Measurements from ENCODE around the gene XPNPEP1. TPM values are rescaled to one million over a fixed set of nuclear protein-coding genes. Genes with fewer than 3 reads are reported as not detected.

Gene XPNPEP1
- total and polyA plus RNA-seq, 8 donors, result 34.1 to 112 (median 72.8) TPM

DNA sequence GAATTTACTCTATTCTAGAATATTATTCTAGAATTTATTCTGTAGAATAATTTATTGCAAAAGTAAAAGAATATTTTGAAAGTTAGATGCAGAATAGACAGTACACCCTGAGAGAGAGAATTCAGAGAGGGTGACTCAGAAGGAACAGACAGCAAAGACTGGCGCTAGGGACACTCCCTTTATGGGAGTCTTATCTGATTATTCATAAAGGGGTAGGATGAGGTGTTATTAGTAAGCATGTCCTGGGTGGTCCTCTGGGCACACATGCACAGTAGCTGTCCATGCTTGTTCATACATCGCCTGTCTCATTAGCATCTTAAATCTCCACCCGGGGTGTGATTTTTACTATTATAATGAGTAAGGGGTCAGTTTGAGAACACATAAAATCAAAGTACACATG, 100.1 kb downstream of the XPNPEP1 start:
- Histone ChIP-seq H3K4me1 (peaks cover 5 to 23% (median 23%) of the 10 kb centered on the region in 3 donors), H3K4me3 (no peak overlapping the region), H3K27ac (no peak overlapping the region), H3K9me3 (no peaks in the 10 kb centered on the region), H3K36me3 (no peaks in the 10 kb centered on the region), H3K27me3 (no peaks in the 10 kb centered on the region)
- FAIRE-seq (no peak), DNase-seq (no peak), ATAC-seq (no peak)
- WGBS, 2 donors, result 94 to 96% methylated on average over 3 of the region's 3 CpGs
- TF ChIP-seq, protein P1, sequence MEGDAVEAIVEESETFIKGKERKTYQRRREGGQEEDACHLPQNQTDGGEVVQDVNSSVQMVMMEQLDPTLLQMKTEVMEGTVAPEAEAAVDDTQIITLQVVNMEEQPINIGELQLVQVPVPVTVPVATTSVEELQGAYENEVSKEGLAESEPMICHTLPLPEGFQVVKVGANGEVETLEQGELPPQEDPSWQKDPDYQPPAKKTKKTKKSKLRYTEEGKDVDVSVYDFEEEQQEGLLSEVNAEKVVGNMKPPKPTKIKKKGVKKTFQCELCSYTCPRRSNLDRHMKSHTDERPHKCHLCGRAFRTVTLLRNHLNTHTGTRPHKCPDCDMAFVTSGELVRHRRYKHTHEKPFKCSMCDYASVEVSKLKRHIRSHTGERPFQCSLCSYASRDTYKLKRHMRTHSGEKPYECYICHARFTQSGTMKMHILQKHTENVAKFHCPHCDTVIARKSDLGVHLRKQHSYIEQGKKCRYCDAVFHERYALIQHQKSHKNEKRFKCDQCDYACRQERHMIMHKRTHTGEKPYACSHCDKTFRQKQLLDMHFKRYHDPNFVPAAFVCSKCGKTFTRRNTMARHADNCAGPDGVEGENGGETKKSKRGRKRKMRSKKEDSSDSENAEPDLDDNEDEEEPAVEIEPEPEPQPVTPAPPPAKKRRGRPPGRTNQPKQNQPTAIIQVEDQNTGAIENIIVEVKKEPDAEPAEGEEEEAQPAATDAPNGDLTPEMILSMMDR (IDR thresholded peaks at IDR 0.05), result no peak
- intact Hi-C loops (cut with DNase I), result no loop called here

DNA sequence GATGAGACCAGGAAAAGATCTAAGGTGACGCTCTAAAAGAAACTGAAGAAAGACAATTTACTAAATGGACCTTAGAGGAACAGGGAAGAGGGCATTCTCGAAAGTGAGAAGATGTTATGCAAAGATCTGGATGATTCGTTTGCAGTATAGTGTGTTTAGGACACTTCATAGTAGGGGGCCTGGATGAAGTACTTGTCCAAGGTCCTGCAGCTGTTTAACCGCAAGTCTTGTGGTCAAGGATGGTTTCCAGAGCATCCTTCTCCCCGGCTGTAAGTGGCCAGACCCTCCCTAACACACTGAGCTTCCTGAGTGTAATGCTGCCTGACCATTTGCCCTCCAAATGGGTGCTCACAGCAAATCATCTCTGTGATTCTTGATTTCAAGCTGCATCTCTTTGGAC, 101.6 kb downstream of the XPNPEP1 start:
- no peak overlapping the region for H3K27ac ChIP-seq
- no peaks in the 10 kb centered on the region for H3K36me3 ChIP-seq
- TF ChIP-seq, protein P1 (IDR thresholded peaks at IDR 0.05), result no peak
- FAIRE-seq (no peak), ATAC-seq (no peak), DNase-seq (no peak)
- no peaks in the 10 kb centered on the region for H3K27me3 ChIP-seq
- H3K4me1 ChIP-seq, result peaks cover 5 to 23% (median 23%) of the 10 kb centered on the region in 3 donors
- 73 to 78% methylated on average over 5 of the region's 5 CpGs for WGBS, 2 donors
- no peak overlapping the region for H3K4me3 ChIP-seq
- no peaks in the 10 kb centered on the region for H3K9me3 ChIP-seq
- intact Hi-C loops (cut with DNase I), result no loop called here

DNA sequence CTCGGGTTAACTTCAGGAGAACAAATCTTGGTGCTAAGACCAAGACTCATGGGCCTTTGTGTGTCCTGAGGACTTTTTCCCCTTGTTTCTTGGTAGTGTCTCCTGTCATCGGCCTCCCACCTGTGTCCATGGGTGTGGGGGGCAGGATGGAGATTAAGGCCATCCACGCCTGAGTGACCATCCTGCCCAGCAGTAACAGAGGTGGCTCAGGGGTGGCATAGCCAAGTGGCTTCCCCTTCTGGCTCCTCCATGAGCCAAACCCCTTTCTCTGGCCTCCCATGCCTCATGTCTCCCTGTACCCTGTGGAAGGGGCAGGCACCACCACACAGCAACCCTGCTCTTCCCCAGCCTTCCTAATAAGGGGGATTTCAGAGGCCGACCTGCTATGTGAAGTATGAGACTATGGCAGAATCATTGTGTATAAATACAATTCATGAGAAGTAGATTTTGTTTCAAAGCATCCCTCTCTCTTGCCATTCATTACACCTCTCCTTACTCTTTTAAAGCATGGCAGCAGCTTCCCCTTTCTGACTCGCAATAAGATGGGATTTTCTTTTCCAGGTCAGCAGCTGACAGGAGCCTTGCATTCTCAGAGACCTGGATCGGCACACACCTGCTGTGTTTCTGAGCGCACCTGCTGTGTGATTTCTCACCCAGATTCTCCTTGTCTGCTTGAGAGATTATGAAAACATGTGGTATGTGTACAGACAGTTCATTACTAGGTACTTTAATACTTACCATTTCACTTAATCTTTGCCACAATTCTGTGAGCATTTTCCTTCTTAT, 102.5 kb downstream of the XPNPEP1 start:
- no peak overlapping the region for H3K4me3 ChIP-seq
- no peaks in the 10 kb centered on the region for H3K27me3 ChIP-seq
- WGBS, 2 donors, result 41 to 53% methylated on average over 7 of the region's 7 CpGs
- no peak for FAIRE-seq
- peak in 4 of 6 donors; percentile 29 to 70 (median 49) for DNase-seq
- peak overlapping the region in 1 of 4 donors; percentile 28 for H3K27ac ChIP-seq
- intact Hi-C loops (cut with DNase I), result no loop called here
- TF ChIP-seq, protein P1 (IDR thresholded peaks at IDR 0.05), result no peak
- H3K4me1 ChIP-seq, result peaks cover 5 to 23% (median 23%) of the 10 kb centered on the region in 3 donors
- no peaks in the 10 kb centered on the region for H3K36me3 ChIP-seq
- no peaks in the 10 kb centered on the region for H3K9me3 ChIP-seq
- ATAC-seq, result peak; percentile 72 to 89 (median 84)

DNA sequence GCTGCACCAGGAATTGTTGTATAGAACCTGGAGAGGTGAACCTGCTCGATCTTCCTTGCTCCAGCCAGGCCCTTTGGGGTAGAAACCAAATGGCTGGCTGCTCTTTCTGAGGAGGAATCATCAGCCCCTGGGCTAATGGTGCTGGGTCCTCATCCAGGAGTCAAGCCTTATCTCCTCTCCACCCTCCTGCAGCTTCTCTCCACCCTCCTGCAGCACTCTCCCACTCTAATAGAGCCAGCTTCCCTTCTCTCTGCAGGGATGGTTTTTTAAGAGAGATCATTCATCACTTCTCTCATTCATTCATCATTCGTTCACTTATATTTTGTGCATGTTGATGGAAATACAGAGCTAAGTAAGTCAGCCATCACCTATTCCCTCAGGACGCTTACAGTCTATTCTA, 103.5 kb downstream of the XPNPEP1 start:
- TF ChIP-seq, protein P1 (IDR thresholded peaks at IDR 0.05), result no peak
- no peak overlapping the region for H3K27ac ChIP-seq
- H3K36me3 ChIP-seq, result no peaks in the 10 kb centered on the region
- peaks cover 5 to 23% (median 23%) of the 10 kb centered on the region in 3 donors for H3K4me1 ChIP-seq
- FAIRE-seq, result no peak
- intact Hi-C loops (cut with DNase I), result no loop called here
- no peak overlapping the region for H3K4me3 ChIP-seq
- H3K27me3 ChIP-seq, result no peaks in the 10 kb centered on the region
- 92 to 97% methylated on average over 3 of the region's 3 CpGs for WGBS, 2 donors
- H3K9me3 ChIP-seq, result no peaks in the 10 kb centered on the region
- DNase-seq, result no peak
- no peak for ATAC-seq

Other genes starting within 250 kb of the XPNPEP1 start
- gene ADD3, start 84.5 kb upstream of the XPNPEP1 start, total RNA-seq, result 10 to 100 TPM; 33.9 to 83.3 (median 49.9) TPM
- 10 to 100 TPM; 31.9 to 44.7 TPM for gene ADD3, start 84.5 kb upstream of the XPNPEP1 start, polyA plus RNA-seq